GM15510 (cell line): ENCODE data around the gene FNDC11.

ENCODE experiments used
- POLR2A ChIP-seq: IDR thresholded peaks from 3 replicates; pipeline ENCODE4 v1.6.1; 2011; ENCODE audit warnings: borderline replicate concordance; ENCODE audit not compliant: insufficient read length; ENCODE audit errors: extremely low read depth

The FNDC11 gene, protein sequence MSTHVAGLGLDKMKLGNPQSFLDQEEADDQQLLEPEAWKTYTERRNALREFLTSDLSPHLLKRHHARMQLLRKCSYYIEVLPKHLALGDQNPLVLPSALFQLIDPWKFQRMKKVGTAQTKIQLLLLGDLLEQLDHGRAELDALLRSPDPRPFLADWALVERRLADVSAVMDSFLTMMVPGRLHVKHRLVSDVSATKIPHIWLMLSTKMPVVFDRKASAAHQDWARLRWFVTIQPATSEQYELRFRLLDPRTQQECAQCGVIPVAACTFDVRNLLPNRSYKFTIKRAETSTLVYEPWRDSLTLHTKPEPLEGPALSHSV

DNA sequence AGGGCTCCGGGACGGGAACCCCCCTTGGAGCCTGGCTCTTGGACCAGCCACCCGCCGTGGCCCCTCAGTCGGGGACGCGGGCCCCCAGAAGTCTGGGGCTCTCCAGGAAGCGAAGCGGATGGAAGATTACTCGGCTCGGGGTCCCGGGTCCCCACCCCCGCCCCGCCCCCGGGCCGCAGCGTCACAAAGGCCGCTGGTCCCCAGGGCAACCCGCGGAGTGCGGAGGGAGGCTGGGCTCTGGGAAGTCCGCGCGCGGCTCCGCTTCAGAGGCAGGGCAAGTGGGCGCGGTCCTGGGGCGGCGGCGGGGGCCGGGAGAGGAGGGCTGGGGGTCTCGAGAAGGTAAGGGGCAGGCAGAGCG lies at the start of gene FNDC11:
TSS of gene FNDC11 (plus strand) at position 227 of the 358 bp plus-strand sequence. CDS start 1,505 bp downstream, outside the sequence.
- no peak for TF ChIP-seq POLR2A

GRCh38 chr20:63504642-63505041 lies 49.3 kb upstream of the FNDC11 start:
- TF ChIP-seq POLR2A: no peak

- TF ChIP-seq POLR2A: no peak
Observed at GRCh38 chr20:63505281-63505680, 48.7 kb upstream of the FNDC11 start.

GRCh38 chr20:63505723-63506122 lies 48.2 kb upstream of the FNDC11 start:
- no peak for TF ChIP-seq POLR2A

DNA sequence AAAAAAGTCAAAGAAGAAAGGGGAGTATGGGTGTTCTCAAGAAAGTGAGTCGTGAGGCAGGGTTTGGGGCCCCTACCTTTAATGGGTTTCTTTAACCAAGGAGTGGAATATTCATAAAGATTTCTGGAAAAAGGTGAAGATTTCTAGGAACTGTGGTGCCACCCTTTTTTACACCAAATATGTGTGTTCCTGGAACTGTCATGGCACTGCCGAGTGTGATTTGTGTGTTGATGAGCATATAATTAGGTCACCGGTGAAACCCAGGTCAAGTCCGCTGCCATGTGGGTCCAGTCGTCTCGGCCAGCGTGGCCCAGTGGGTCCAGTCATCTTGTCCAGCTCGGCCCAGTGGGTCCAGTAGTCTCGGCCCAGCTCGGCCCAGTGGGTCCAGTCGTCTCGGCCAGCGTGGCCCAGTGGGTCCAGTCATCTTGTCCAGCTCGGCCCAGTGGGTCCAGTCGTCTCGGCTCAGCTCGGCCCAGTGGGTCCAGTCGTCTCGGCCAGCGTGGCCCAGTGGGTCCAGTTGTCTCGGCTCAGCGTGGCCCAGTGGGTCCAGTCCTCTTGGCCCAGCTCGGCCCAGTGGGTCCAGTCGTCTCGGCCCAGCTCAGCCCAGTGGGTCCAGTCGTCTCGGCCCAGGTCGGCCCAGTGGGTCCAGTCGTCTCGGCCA lies 46.7 kb upstream of the FNDC11 start:
- TF ChIP-seq POLR2A: no peak

DNA sequence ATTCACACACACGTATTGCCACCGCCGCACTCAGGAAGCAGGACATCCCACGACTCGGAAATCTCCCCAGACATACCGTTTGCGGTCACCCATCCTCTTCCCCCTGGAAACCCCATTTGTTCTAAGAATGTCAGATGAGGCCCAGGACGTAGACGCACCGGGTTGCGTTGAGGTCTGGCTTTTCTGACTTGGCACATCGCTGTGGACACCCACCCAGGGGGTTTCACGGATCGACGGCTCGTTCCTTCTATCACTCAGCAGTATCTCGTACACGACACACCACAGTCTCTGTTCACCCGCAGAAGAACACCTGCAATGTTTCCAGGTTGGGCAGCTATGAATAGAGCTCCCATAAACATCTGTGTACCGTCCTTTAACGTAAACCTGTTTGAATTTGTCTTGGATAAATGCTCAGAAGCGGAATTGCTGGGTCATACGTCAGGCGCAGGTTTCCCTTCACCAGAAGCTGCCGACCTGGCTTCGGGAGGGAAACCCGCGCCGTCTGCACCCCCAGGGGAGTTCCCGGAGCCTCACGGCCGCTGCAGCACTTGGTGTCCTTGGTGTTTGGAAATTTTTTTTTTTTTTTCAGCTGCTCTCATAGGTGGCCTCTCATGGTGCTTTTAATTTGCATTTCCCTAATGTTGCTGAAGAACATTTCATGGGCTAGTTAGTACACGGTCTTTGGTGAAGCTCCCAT lies 45.7 kb upstream of the FNDC11 start:
- no peak for TF ChIP-seq POLR2A

DNA sequence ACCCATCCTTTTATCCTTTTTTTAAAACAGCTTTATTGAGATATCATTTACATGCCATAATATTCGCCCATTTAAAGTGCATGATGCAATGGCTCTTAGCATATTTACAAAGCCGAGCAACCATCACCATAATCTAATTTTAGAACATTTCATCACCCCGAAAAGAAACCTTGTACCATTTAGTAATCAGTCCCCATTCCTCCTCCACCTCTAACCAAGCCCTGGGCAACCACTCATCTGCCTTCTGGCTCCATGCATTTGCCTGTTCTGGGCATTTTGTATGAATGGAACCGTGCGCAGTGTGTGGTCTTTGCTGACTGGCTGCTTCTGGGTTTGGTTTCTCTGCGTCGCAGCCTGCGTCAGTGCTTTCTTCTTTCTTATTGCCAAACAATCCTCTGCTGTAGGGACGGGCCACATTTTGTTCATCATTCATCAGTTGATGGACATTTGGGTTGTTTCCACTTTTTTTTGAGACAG lies 44.8 kb upstream of the FNDC11 start:
- TF ChIP-seq POLR2A: no peak

DNA sequence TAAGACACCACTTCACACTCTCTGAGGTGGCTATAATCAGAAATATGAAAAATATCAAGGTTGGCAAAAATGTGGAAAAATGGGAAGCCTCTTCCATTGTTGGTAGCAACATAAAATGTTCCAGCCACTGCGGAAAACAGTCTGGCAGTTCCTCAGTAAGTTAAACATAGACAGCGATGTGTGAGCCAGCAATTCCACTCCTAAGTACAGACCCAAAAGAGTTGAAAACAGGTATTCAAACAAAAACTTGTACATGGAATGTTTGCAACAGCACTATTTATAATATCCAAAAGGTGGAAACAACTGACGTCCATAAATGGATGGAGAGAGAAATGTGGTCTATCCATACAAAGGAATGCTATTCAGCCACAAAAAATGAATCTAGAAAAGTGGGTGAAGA lies 40.8 kb upstream of the FNDC11 start:
- TF ChIP-seq POLR2A: no peak

GRCh38 chr20:63517376-63518309 lies 36.3 kb upstream of the FNDC11 start:
- TF ChIP-seq POLR2A: no peak

DNA sequence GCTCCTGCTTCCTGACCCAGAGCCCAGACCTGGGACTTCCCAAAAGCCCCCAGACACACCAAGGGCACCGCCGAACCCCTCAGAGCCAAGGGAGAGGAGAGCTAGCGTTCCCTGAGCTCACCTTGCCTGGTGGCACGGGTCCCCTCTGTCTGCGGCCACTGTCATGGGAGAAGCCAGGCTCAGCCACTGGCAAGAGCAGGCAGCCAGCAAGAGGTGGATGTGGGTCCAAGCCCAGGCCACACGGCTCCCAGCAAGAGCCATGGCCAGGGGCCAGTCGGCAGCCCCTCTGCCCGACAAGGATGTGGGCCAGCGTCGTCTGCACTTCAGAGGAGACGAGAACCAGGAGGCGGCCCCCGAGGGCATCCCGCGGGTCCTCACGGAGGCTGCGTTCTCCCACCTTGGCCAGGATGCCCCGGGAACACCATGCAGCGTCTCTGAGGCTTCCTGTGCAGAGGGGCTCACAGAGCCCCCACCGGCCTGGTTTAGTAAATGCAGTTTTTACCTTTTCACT lies 35.6 kb upstream of the FNDC11 start:
- no peak for TF ChIP-seq POLR2A

DNA sequence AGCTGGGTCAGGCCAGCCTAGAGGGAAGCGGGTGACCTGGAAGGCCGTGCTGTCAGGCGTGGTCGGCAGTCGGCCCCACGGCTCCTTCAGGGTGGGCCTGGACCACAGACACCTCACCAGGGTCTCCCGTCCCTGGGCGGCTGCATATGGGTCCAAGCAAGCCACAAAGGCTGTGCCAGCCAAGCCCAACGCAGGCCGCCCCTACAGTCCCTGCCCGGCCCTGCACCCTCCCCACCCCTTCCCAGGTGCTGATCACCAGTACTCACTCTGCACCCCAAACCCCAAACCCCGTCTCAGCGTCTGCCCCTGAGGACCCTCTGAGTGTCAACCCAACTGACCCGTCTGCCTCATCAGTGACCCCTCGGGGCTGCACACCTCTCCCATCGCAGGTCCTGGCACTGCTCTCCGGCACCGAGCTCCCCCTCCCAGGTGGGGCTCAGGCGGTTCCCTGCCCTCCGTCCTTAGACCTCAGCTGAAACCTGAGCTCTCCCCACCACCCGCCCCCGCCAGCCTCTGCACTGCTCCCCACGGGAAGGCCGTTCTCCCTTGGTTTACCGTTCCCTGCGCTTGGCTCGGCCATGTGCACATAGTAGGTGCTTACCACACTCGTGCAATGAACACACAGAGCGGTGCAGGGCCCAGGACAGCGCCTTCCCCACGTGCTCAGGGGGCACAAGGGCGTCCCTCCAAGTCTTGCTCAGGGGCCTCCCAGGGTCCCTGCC lies 34.9 kb upstream of the FNDC11 start:
- TF ChIP-seq POLR2A: no peak

DNA sequence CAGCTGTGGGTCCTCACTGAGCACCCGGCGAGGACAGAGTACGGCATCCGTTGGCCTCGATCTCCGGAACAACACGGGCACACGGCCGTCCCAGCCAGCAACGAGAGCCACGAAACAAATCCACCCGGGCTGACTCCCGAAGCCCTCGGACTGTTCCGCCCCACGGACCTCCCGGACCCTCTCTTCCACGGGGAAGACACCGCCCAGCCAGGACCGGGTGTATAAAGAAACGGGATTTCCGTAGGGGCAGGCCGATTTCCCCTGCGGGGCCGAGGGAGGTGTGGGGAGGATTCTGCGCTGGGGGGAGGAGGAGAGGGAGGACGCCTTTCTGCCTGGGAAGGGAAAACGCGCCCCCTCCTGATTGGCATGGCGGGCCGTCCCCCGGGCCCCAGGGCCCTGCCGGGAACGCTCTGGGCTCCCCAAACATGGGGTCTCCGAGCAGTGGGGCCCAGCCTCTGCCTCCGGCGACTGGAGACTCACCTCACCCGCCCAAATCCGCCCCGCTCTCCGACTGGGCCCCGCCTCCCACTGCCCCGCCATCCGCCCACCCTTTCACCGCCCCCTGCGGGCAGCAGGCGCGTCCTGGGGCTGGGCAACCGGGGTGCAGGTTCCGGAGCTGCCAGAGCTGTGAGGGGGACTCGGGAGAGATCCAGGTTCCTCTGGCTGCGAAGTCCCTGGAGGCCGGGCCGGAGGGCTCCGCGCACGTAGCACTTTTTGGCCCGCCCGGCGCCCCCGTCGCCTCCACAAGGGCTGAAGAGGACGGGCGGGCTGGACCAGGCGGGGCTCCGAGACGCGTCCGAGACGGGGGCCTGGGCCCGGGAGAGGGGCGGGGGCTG lies 34.1 kb upstream of the FNDC11 start:
- TF ChIP-seq POLR2A: no peak

DNA sequence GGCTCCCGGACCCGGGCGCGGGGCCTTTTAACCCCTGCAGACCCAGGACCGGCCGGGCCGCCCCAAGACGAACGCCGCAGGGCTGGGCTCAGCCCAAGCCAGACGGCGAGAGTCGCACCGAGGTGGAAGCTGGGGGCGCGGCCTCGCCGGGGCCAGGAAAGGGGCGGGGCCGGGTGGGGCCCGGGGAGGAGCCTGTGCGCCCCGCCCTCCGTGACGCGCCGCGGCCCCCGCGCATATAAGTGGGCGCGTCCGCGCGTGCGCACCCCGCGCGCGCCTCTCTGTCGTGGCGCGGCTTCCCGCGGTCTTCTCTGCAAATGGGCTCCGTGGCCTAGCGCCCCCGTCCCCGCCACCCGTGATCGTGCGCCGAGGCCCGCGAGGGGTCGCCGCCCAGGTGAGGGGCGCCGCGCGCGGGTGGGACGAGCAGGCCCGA lies 33.4 kb upstream of the FNDC11 start, which contains the start of gene PPDPF:
TSS of gene PPDPF (plus strand) at position 262 of the 430 bp plus-strand sequence. CDS start 544 bp downstream, outside the sequence.
- peak; percentile 99 for TF ChIP-seq POLR2A
